Stomach (tissue), 4 donors: ENCODE measurements around the gene ALK.

ENCODE experiments used
- POLR2A ChIP-seq, 4 donors: fragments of 450-650 bp; IDR thresholded peaks; one replicate each; pipeline ENCODE4 v1.6.1; 2016; ENCODE audit warnings: antibody characterized with exemption in 4 of 4, control low read depth in 2 of 4, mild to moderate bottlenecking in 1 of 4, moderate library complexity in 1 of 4
- POLR2AphosphoS5 ChIP-seq, 3 donors: sonication (generic); formaldehyde crosslinking; IDR thresholded peaks; one replicate each; pipeline ENCODE4 v1.6.1; 2016; ENCODE audit warnings: antibody characterized with exemption in 3 of 3

GRCh38 chr2:29865512-29865911, 55.9 kb downstream of the ALK start:
- TF ChIP-seq POLR2A (IDR thresholded peaks at IDR 0.05) (no peak), POLR2AphosphoS5 (IDR thresholded peaks at IDR 0.05) (no peak)
